Calu3 (cell line): ENCODE data around the gene COX7A2L. TPM values are rescaled to one million over a fixed set of nuclear protein-coding genes. Genes with fewer than 3 reads are reported as not detected.
A peak's percentile ranks its signal among the peaks of the same experiment; 100 is the strongest.
"Not testable (repeated sequence)": the region's sequence is repeated elsewhere in the genome, so short reads cannot be mapped to it uniquely, and the experiment has no call there.

ENCODE experiments used
- BruUV-seq: library from RNA; stranded (reverse); fragments of 400-500 nt; replicated peaks from 2 replicates; lab custom pipeline; 2021; lab: Mats Ljungman, UMichigan
- CTCF ChIA-PET: fragments of 300-600 bp; sonication (Branson Sonifier 250); formaldehyde crosslinking; loops from one replicate; lab custom pipeline; 2022; ENCODE audit warnings: antibody characterized with exemption; lab: Charles Lee
- DNase-seq: peaks from one replicate; pipeline ENCODE4 v3.0.0; 2022
- H3K27ac Mint-ChIP-seq: one replicate; pipeline ENCODE4 v1.8.0; 2022; ENCODE audit warnings: mixed read lengths; ENCODE audit not compliant: unreplicated experiment
- H3K27me3 Mint-ChIP-seq: one replicate; pipeline ENCODE4 v1.8.0; 2022; ENCODE audit warnings: mixed read lengths; ENCODE audit not compliant: unreplicated experiment
- H3K36me3 Mint-ChIP-seq: one replicate; pipeline ENCODE4 v1.8.0; 2022; ENCODE audit warnings: mild to moderate bottlenecking, moderate library complexity, mixed read lengths; ENCODE audit not compliant: insufficient read depth, unreplicated experiment
- H3K4me1 Mint-ChIP-seq: one replicate; pipeline ENCODE4 v1.8.0; 2022; ENCODE audit warnings: mild to moderate bottlenecking, low read depth, mixed read lengths; ENCODE audit not compliant: unreplicated experiment
- H3K4me3 Mint-ChIP-seq: one replicate; pipeline ENCODE4 v1.8.0; 2022; ENCODE audit warnings: mild to moderate bottlenecking, low read depth, moderate library complexity, mixed read lengths; ENCODE audit not compliant: unreplicated experiment
- H3K9me3 Mint-ChIP-seq: one replicate; pipeline ENCODE4 v1.8.0; 2022; ENCODE audit warnings: low read depth, mixed read lengths; ENCODE audit not compliant: unreplicated experiment
- CTCF ChIP-seq: fragments of 200-600 bp; IDR thresholded peaks from one replicate; pipeline ENCODE4 v1.8.0; 2022; ENCODE audit warnings: antibody characterized with exemption; ENCODE audit not compliant: unreplicated experiment
- intact Hi-C: fragments of 100-400 bp; cut with micrococcal nuclease; formaldehyde crosslinking; loops from one replicate; pipeline ENCODE4 v1.10.0; 2022; ENCODE audit not compliant: unreplicated experiment
- total RNA-seq: library from RNA; stranded (reverse); gene quantifications from 2 replicates; pipeline ENCODE4 v1.2.3, GENCODE V29; 2022

The COX7A2L gene
- total RNA-seq, 1 experiment from 2014 or later, result 98.0 TPM

DNA sequence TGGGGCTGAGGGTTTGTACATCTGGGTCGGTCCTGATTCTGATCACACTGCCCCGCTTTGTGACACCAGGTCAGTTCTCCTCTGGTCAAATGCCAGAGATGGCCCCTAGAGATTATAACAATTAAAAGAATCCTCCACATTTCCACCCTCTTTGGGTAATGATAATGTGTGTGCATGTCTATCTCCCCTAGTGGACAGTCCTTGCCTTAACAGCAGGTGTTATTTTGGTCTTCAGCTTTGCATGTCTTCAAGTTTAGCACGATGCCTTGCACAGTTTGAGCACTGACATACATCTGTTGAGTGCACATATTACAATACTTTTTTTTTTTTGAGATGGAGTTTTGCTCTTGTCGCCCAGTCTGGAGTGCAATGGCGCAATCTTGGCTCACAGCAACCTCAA is 25.7 kb upstream of the COX7A2L start:
- no peak for DNase-seq
- no TSS peak for BruUV-seq
- Mint-ChIP-seq H3K27ac (no peak overlapping the region), H3K9me3 (no peaks in the 10 kb centered on the region), H3K27me3 (peaks cover 13% of the 10 kb centered on the region), H3K4me3 (no peak overlapping the region), H3K4me1 (peaks cover 8% of the 10 kb centered on the region), H3K36me3 (peaks cover 5% of the 10 kb centered on the region)
- intact Hi-C loops, result no loop called here
- CTCF ChIA-PET, result interaction anchor here (0.7 kb wide), 2 partner anchors 69 to 877 kb away, joined by 3 to 4 read pairs; no protein-coding TSS in a partner anchor
- no peak for TF ChIP-seq CTCF

- Mint-ChIP-seq H3K4me3 (no peak overlapping the region), H3K4me1 (peaks cover 8% of the 10 kb centered on the region), H3K9me3 (no peaks in the 10 kb centered on the region), H3K36me3 (peaks cover 5% of the 10 kb centered on the region), H3K27ac (no peak overlapping the region), H3K27me3 (peaks cover 13% of the 10 kb centered on the region)
- CTCF ChIA-PET, result interaction anchor here (0.5 to 1.5 kb wide), 4 partner anchors 278 to 1333 kb away, joined by 4 to 7 read pairs (median 5); no protein-coding TSS in a partner anchor
- TF ChIP-seq CTCF, result no peak
- no TSS peak for BruUV-seq
- peak; percentile 32 for DNase-seq
- intact Hi-C loops, result no loop called here
Measured at GRCh38 chr2:42385225-42385624, 24.2 kb upstream of the COX7A2L start.

DNA sequence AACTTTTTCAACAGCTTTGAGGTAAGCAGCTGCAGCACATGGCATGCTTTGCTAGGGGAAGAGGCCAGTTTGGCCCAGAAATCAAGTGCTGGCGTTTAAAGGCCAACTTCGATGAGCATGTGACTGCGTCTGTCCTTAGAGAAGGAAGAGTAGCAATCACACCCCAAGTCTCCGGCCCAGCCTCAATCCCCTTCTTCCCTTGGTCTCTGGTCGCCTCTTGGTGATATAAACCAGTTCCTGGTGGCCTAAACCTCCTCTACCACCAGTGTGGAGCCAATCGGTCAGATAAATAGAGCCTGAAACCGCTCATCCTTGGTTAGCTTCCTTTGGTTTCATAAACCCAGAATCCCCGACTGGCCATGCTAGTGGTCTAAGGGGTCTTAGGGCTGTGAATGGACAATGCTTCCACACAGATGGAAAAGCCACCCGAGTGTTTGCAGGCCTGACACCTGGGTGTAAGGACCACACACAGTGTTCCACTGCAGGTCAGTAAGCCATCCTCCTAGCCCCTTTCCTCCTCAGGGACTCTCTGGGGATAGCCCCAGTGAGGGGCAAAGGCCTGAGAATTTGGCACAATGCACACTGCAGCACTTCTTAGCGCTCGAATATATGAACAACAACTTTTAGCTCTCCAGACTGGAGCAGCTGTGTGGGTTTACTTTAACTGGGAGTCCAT is 23.0 kb upstream of the COX7A2L start:
- Mint-ChIP-seq H3K4me3 (no peak overlapping the region), H3K4me1 (peaks cover 8% of the 10 kb centered on the region), H3K27me3 (peaks cover 13% of the 10 kb centered on the region), H3K36me3 (peaks cover 5% of the 10 kb centered on the region), H3K27ac (no peak overlapping the region), H3K9me3 (no peaks in the 10 kb centered on the region)
- CTCF ChIA-PET, result no interaction called here
- TF ChIP-seq CTCF, result no peak
- no peak for DNase-seq
- intact Hi-C loops, result no loop called here
- BruUV-seq, result no TSS peak

GRCh38 chr2:42382144-42382543 is 21.1 kb upstream of the COX7A2L start:
- CTCF ChIA-PET, result interaction anchor here (0.5 kb wide), 1 partner anchor 15 kb away, joined by 3 read pairs; no protein-coding TSS in a partner anchor
- H3K9me3 Mint-ChIP-seq, result no peaks in the 10 kb centered on the region
- no peak for DNase-seq

GRCh38 chr2:42380026-42380425 is 19.0 kb upstream of the COX7A2L start:
- H3K27me3 Mint-ChIP-seq, H3K9me3 Mint-ChIP-seq, CTCF ChIA-PET, H3K4me1 Mint-ChIP-seq, H3K27ac Mint-ChIP-seq, H3K4me3 Mint-ChIP-seq, H3K36me3 Mint-ChIP-seq, intact Hi-C loops, BruUV-seq, DNase-seq: not testable (repeated sequence)

More at GRCh38 chr2:42382144-42382543, 21.1 kb upstream of the COX7A2L start:
- Mint-ChIP-seq H3K27ac (no peak overlapping the region), H3K36me3 (peaks cover 5% of the 10 kb centered on the region), H3K27me3 (peaks cover 13% of the 10 kb centered on the region), H3K4me1 (peaks cover 8% of the 10 kb centered on the region), H3K4me3 (no peak overlapping the region)
- TF ChIP-seq CTCF, result no peak
- intact Hi-C loops, result no loop called here
- BruUV-seq, result no TSS peak
